ENCODE results near the gene DUSP3.

- TF ChIP-seq CTCF (IDR thresholded peaks at IDR 0.05), result no peak
- no peak for TF ChIP-seq POLR2A (IDR thresholded peaks at IDR 0.05)
Observed at GRCh38 chr17:43736389-43736788, 42.4 kb downstream of the DUSP3 start.

Measured in ovary (tissue), 3 donors.